OCI-LY7 (cell line): ENCODE results near the gene FN1.

Experiments
- CTCF ChIP-seq: fragments of 200-600 bp; sonication (generic); conservative IDR thresholded peaks from 2 replicates; pipeline ENCODE4 v1.5.1; 2014; ENCODE audit warnings: mild to moderate bottlenecking, antibody characterized with exemption, low read length, moderate library complexity, mixed read lengths
- EZH2phosphoT487 ChIP-seq: fragments of 200-600 bp; sonication (generic); IDR thresholded peaks from 2 replicates; pipeline ENCODE4 v1.6.1; 2018; ENCODE audit warnings: low read depth, borderline replicate concordance, mild to moderate bottlenecking, mixed run types, antibody characterized with exemption, low read length, moderate library complexity, mixed read lengths

- TF ChIP-seq CTCF (no peak), EZH2phosphoT487 (no peak)
Measured at GRCh38 chr2:215415218-215415617, 20.6 kb downstream of the FN1 start.
